Prostate gland (tissue), 2 donors: ENCODE data around the gene C1QL1. TPM values are rescaled to one million over a fixed set of nuclear protein-coding genes. Genes with fewer than 3 reads are reported as not detected.
"Not testable (repeated sequence)": the region's sequence is repeated elsewhere in the genome, so short reads cannot be mapped to it uniquely, and the experiment has no call there.

Experiments used
- DNase-seq: peaks from one replicate; pipeline ENCODE4 v3.0.0-alpha.2; 2019; ENCODE audit warnings: low spot score
- H3K27ac ChIP-seq, 2 donors: fragments of 200-600 bp; sonication (generic); 2 replicates each; pipeline ENCODE4 v1.5.1; 2017 to 2019
- H3K27me3 ChIP-seq: fragments of 200-600 bp; sonication (generic); replicated peaks from 2 replicates; pipeline ENCODE4 v1.5.1; 2019; ENCODE audit not compliant: insufficient read depth
- H3K36me3 ChIP-seq, 2 donors: fragments of 200-600 bp; sonication (generic); 1 replicate in 1 of 2; 2 replicates in 1 of 2; pipeline versions ENCODE4 v1.5.1 to v1.8.1; 2017 to 2019
- H3K4me1 ChIP-seq: fragments of 200-600 bp; sonication (generic); replicated peaks from 2 replicates; pipeline ENCODE4 v1.5.1; 2019
- H3K4me3 ChIP-seq, 2 donors: fragments of 200-600 bp; sonication (generic); 2 replicates each; pipeline ENCODE4 v1.5.1; 2017 to 2019
- H3K9me3 ChIP-seq: fragments of 200-600 bp; sonication (generic); 2 replicates; pipeline ENCODE4 v1.5.1; 2017
- POLR2A ChIP-seq: fragments of 450-650 bp; IDR thresholded peaks from one replicate; pipeline ENCODE4 v1.6.1; 2016; ENCODE audit warnings: antibody characterized with exemption, mild to moderate bottlenecking
- POLR2AphosphoS5 ChIP-seq: sonication (generic); formaldehyde crosslinking; IDR thresholded peaks from one replicate; pipeline ENCODE4 v1.6.1; 2017; ENCODE audit warnings: antibody characterized with exemption
- WGBS: methylation state at CpG from one replicate; pipeline ENCODE4 v1.1.5; 2018; 5-methylcytosine and 5-hydroxymethylcytosine counted together
- intact Hi-C: fragments of 100-400 bp; cut with DNase I; formaldehyde crosslinking; loops from one replicate; pipeline ENCODE4 v1.14.2; 2022
- total RNA-seq, 2 donors: library from RNA; depleted of rRNA; stranded (reverse); fragments of >200 nt; gene quantifications; one replicate each; pipeline ENCODE4 v1.1.0, GENCODE V29; 2016
- TF ChIP-seq, protein P1 (sequence below), 4 experiments: fragments of 200-600 bp in 2 of 4; fragments of 450-650 bp in 2 of 4; sonication (generic) in 2 of 4; IDR thresholded peaks; 1 replicate in 3 of 4; 2 replicates in 1 of 4; pipeline ENCODE4 v1.5.1; 2016 to 2019; ENCODE audit warnings: antibody characterized with exemption in 4 of 4, mild to moderate bottlenecking in 2 of 4, moderate library complexity in 2 of 4

Gene C1QL1
- total RNA-seq, 2 donors from 2014 or later = 0.87 to 1.1 TPM

DNA sequence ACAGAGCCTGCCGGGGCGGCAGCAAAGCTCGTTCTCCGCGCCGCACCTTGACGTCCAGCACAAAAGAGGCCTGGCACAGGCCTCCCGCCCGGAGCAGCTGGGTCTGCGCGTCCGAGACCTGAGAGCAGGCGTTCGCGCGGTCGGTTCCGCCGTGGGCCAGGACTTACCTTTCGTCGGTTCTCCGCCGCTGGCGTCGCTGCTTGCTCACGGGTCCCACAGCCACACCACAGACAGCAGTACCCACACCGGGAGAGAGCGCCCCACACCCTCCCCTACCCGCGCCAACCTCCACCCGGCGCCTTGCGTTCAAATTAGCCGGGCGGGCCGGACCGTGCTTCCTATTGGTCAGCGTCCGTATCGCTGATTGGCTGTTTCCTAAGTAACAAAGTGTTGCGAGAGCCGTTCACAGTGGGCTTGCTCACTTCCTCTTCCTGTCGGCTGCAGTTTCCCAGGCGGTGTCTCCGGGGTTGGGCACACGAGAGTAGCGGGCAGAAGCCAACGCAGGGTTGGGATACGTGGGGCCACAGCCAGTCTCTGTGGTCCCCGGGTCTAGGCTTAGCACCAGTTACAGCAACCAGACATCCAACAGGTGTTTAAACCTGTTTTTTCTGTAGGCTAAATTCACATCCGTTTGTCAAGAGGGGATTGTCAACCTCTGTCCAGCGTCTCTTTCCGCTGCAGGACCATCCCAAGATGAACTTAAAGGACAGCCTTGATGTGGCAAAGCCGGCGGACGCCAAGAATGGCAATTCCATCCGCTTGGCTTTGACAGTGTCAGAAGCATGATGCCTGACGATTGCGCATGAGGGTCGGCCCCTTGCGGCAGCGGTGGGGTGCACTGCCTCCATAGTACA is 20.4 kb downstream of the C1QL1 start, which contains the start of gene KIF18B:
TSS of gene KIF18B (minus strand) at position 313 of the 854 bp plus-strand sequence. CDS start 11,429 bp downstream, outside the sequence.
- DNase-seq = peak; percentile 85
- peak within 1 kb of the TSS in 1 of 2 donors; percentile 60 for H3K27ac ChIP-seq
- 2% methylated on average over 54 of the region's 62 CpGs for WGBS
- no peaks in the 10 kb centered on the region for H3K9me3 ChIP-seq
- H3K27me3 ChIP-seq = no peaks in the 10 kb centered on the region
- peak; percentile 52 for TF ChIP-seq POLR2A
- TF ChIP-seq, protein P1, sequence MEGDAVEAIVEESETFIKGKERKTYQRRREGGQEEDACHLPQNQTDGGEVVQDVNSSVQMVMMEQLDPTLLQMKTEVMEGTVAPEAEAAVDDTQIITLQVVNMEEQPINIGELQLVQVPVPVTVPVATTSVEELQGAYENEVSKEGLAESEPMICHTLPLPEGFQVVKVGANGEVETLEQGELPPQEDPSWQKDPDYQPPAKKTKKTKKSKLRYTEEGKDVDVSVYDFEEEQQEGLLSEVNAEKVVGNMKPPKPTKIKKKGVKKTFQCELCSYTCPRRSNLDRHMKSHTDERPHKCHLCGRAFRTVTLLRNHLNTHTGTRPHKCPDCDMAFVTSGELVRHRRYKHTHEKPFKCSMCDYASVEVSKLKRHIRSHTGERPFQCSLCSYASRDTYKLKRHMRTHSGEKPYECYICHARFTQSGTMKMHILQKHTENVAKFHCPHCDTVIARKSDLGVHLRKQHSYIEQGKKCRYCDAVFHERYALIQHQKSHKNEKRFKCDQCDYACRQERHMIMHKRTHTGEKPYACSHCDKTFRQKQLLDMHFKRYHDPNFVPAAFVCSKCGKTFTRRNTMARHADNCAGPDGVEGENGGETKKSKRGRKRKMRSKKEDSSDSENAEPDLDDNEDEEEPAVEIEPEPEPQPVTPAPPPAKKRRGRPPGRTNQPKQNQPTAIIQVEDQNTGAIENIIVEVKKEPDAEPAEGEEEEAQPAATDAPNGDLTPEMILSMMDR (IDR thresholded peaks at IDR 0.05) = peak in 1 of 4 experiments; percentile 11
- TF ChIP-seq POLR2AphosphoS5 = peak; percentile 91
- intact Hi-C loops = no loop called here
- peak within 1 kb of the TSS; percentile 43 to 45 for H3K4me3 ChIP-seq
- no peaks in the 10 kb centered on the region for H3K36me3 ChIP-seq
- H3K4me1 ChIP-seq = peaks cover 3% of the 10 kb centered on the region

DNA sequence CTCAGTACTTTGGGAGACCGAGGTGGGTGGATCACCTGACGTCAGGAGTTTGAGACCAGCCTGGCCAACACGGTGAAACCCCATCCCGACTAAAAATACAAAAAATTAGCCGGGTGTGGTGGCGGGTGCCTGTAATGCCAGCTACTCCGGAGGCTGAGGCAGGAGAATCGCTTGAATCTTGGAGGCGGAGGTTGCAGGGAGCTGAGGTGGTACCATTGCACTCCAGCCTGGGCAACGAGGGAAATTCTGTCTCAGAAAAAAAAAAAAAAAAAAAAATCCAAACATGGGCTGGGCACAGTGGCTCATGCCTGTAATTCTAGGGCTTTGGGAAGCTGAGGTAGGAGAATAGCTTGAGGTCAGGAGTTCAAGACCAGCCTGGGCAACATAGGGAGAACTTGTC is 22.5 kb downstream of the C1QL1 start:
- H3K27me3 ChIP-seq, H3K4me1 ChIP-seq, intact Hi-C loops, H3K4me3 ChIP-seq, H3K27ac ChIP-seq, DNase-seq, H3K36me3 ChIP-seq, H3K9me3 ChIP-seq: not testable (repeated sequence)
- 94% methylated on average over 10 of the region's 10 CpGs for WGBS

DNA sequence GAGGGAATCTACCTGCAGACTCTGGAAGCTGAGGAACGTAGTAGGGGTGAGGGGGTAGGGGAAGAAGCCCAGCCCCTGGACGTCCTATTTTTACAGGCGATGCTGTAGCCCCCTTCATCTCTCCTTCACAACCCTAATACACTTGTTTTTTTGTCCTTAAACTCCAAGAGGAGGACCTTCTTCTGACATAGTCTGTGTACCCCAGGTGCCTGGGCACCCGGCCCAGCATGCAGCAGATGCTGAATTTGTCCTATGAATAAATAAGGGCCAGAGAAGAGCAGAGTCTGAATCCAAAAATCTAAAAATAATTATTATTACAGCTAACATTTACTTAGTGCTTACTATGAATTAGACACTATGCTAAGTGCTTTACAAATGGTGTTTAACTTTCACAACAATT is 25.6 kb downstream of the C1QL1 start:
- no peak for DNase-seq

DNA sequence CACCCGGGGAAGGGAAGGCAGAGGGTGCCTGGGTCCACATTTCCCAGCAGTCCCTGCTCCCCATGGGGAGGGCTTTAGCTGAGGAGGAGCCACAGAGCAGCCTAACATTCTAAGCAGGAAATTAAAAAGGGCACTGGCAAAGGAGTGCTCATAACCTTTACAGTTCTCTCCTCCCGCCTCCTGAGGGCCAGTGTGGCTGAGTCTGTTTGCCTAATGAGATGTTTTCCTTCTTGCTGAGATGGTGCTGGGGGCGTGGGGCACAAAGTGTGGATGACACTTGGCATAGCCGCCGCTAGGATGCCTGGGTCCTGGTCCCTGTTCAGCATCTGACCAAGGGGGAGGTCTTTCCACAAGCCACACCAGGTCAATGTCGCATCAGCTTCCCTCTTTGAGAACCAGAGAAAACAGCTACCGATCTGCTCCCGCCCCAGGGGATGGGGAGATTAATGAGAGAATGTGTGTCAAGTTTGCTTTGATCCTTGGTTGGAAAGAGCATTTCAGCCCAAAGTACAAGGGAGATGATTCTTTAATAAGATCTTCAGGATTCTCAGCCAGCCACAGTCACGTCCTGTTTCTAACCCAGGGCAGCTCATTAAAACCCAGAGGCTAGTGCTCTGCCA is 26.3 kb downstream of the C1QL1 start:
- H3K4me1 ChIP-seq = no peaks in the 10 kb centered on the region
- WGBS = 56% methylated on average over 9 of the region's 9 CpGs
- no peak overlapping the region for H3K27ac ChIP-seq
- no peaks in the 10 kb centered on the region for H3K27me3 ChIP-seq
- H3K9me3 ChIP-seq = no peaks in the 10 kb centered on the region
- H3K4me3 ChIP-seq = no peak overlapping the region
- DNase-seq = no peak
- TF ChIP-seq, protein P1 (IDR thresholded peaks at IDR 0.05) = no peak
- no peak for TF ChIP-seq POLR2A
- TF ChIP-seq POLR2AphosphoS5 = no peak
- intact Hi-C loops = no loop called here
- no peaks in the 10 kb centered on the region for H3K36me3 ChIP-seq

More for the DNA sequence above, 25.6 kb downstream of the C1QL1 start:
- H3K36me3 ChIP-seq = no peaks in the 10 kb centered on the region
- H3K9me3 ChIP-seq = no peaks in the 10 kb centered on the region
- intact Hi-C loops = no loop called here
- peaks cover 3% of the 10 kb centered on the region for H3K4me1 ChIP-seq
- H3K27me3 ChIP-seq = no peaks in the 10 kb centered on the region
- no peak overlapping the region for H3K4me3 ChIP-seq
- TF ChIP-seq POLR2AphosphoS5 (no peak), POLR2A (no peak)
- TF ChIP-seq, protein P1 (IDR thresholded peaks at IDR 0.05) = no peak
- H3K27ac ChIP-seq = no peak overlapping the region
- WGBS = 67% methylated on average over 4 of the region's 4 CpGs

DNA sequence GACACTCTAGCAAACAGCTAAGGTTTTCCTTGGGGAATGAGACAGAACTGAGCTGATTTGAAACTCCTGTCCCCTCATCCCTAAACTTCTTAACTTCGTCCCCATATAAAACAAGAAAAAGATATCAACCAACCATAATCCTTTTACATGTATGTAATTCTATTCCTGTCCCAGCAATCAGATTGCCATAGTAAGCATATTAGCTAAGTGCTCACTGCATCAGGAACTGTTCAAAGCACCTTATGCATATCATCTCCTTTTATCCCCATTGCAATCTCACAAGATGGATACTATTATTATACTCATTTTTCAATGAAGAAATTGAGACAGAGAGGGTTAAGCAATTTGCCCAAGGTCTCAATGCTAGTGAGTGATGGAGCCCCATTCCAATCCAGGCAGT is 27.3 kb downstream of the C1QL1 start:
- H3K4me1 ChIP-seq = no peaks in the 10 kb centered on the region
- no peak for TF ChIP-seq POLR2A
- no peak for TF ChIP-seq POLR2AphosphoS5
- TF ChIP-seq, protein P1 (IDR thresholded peaks at IDR 0.05) = no peak
- DNase-seq = no peak
- no peak overlapping the region for H3K4me3 ChIP-seq
- no peak overlapping the region for H3K27ac ChIP-seq
- 65% methylated on average over 1 of the region's 1 CpG for WGBS
- H3K36me3 ChIP-seq = no peaks in the 10 kb centered on the region
- intact Hi-C loops = no loop called here
- H3K27me3 ChIP-seq = no peaks in the 10 kb centered on the region
- H3K9me3 ChIP-seq = no peaks in the 10 kb centered on the region
